HepG2 (cell line): ENCODE measurements around the gene HOXB5. TPM values are rescaled to one million over a fixed set of nuclear protein-coding genes. Genes with fewer than 3 reads are reported as not detected.
A peak's percentile ranks its signal among the peaks of the same experiment; 100 is the strongest.

Experiments
- AHR ChIP-seq: IDR thresholded peaks from 2 replicates; pipeline ENCODE4 v1.6.1; 2018; ENCODE audit warnings: missing genetic modification reagents, missing compliant biosample characterization
- AKAP8 ChIP-seq: sonication (generic); formaldehyde crosslinking; IDR thresholded peaks from 2 replicates; pipeline ENCODE4 v1.5.1; 2020; ENCODE audit warnings: mild to moderate bottlenecking, missing genetic modification reagents
- ATF1 ChIP-seq: IDR thresholded peaks from 2 replicates; pipeline ENCODE4 v1.6.1; 2016; ENCODE audit warnings: mild to moderate bottlenecking, control low read depth
- BRCA1 ChIP-seq: sonication (generic); formaldehyde crosslinking; IDR thresholded peaks from 2 replicates; pipeline ENCODE4 v1.4.0; 2020; ENCODE audit warnings: missing genetic modification reagents
- CBX2 ChIP-seq, 2 experiments: fragments of 200-600 bp in 1 of 2; sonication (generic); formaldehyde crosslinking in 1 of 2; IDR thresholded peaks; 2 replicates each; pipeline versions ENCODE4 v1.7.0 to v1.8.1; 2018 to 2022; ENCODE audit warnings: low read depth in 2 of 2, low read length in 1 of 2, mild to moderate bottlenecking in 1 of 2, missing genetic modification reagents in 1 of 2
- DMTF1 ChIP-seq: sonication (generic); formaldehyde crosslinking; IDR thresholded peaks from 2 replicates; pipeline ENCODE4 v1.4.0; 2020; ENCODE audit warnings: mild to moderate bottlenecking, missing genetic modification reagents
- KLF6 ChIP-seq: IDR thresholded peaks from 2 replicates; pipeline ENCODE4 v1.8.0; 2016; ENCODE audit warnings: missing biosample characterization, missing genetic modification reagents
- NCOA1 ChIP-seq: sonication (generic); formaldehyde crosslinking; IDR thresholded peaks from 2 replicates; pipeline ENCODE4 v1.9.0; 2021; ENCODE audit warnings: missing genetic modification reagents
- PAX8 ChIP-seq: sonication (generic); formaldehyde crosslinking; IDR thresholded peaks from 2 replicates; pipeline ENCODE4 v1.8.0; 2022; ENCODE audit warnings: mild to moderate bottlenecking, missing genetic modification reagents, borderline replicate concordance
- POLR2AphosphoS2 ChIP-seq: IDR thresholded peaks from 2 replicates; pipeline ENCODE4 v1.6.1; 2011; ENCODE audit warnings: low read depth, low read length, improper control_type of control experiment
- RBAK ChIP-seq: sonication (generic); formaldehyde crosslinking; IDR thresholded peaks from 2 replicates; pipeline ENCODE4 v1.5.1; 2020; ENCODE audit warnings: mild to moderate bottlenecking, missing genetic modification reagents
- RBM39 ChIP-seq: fragments of 200-400 bp; formaldehyde crosslinking; IDR thresholded peaks from one replicate; pipeline ENCODE4 v1.6.1; 2018; ENCODE audit warnings: antibody characterized with exemption, mild to moderate bottlenecking, low read depth, low read length; ENCODE audit not compliant: poor library complexity, severe bottlenecking
- SAP130 ChIP-seq: IDR thresholded peaks from 2 replicates; pipeline ENCODE4 v1.6.1; 2016; ENCODE audit warnings: low read depth
- SSRP1 ChIP-seq: IDR thresholded peaks from 2 replicates; pipeline ENCODE4 v1.6.1; 2016; ENCODE audit warnings: control low read depth
- TBX3 ChIP-seq: fragments of 450-650 bp; IDR thresholded peaks from 2 replicates; pipeline ENCODE4 v1.6.1; 2017; ENCODE audit warnings: antibody characterized with exemption, mild to moderate bottlenecking, inconsistent platforms, borderline replicate concordance
- ZBTB34 ChIP-seq: sonication (generic); formaldehyde crosslinking; IDR thresholded peaks from 2 replicates; pipeline ENCODE4 v1.8.0; 2022; ENCODE audit warnings: mild to moderate bottlenecking, missing genetic modification reagents
- ZBTB7B ChIP-seq: sonication (generic); formaldehyde crosslinking; IDR thresholded peaks from 2 replicates; pipeline ENCODE4 v1.4.0; 2020; ENCODE audit warnings: missing genetic modification reagents
- ZFP37 ChIP-seq: sonication (generic); formaldehyde crosslinking; IDR thresholded peaks from 2 replicates; pipeline ENCODE4 v1.4.0; 2020; ENCODE audit warnings: missing genetic modification reagents, borderline replicate concordance
- ZFP91 ChIP-seq: sonication (generic); formaldehyde crosslinking; IDR thresholded peaks from 2 replicates; pipeline ENCODE4 v1.9.0; 2022; ENCODE audit warnings: missing genetic modification reagents, mild to moderate bottlenecking, borderline replicate concordance
- ZNF570 ChIP-seq: sonication (generic); formaldehyde crosslinking; IDR thresholded peaks from 2 replicates; pipeline ENCODE4 v1.4.0; 2020; ENCODE audit warnings: mild to moderate bottlenecking, missing genetic modification reagents, borderline replicate concordance
- ZNF7 ChIP-seq: IDR thresholded peaks from 2 replicates; pipeline ENCODE4 v1.6.1; 2016; ENCODE audit warnings: missing biosample characterization, missing genetic modification reagents
- ZNF777 ChIP-seq: sonication (generic); formaldehyde crosslinking; IDR thresholded peaks from 2 replicates; pipeline ENCODE4 v1.4.0; 2020; ENCODE audit warnings: missing genetic modification reagents
- ZSCAN5A ChIP-seq: sonication (generic); formaldehyde crosslinking; IDR thresholded peaks from 2 replicates; pipeline ENCODE4 v1.8.0; 2022; ENCODE audit warnings: mild to moderate bottlenecking, missing genetic modification reagents, borderline replicate concordance
- polyA plus RNA-seq, 8 experiments: library from polyadenylated mRNA; depleted of rRNA in 3 of 8; stranded (reverse) in 7 of 8; unstranded in 1 of 8; fragments of >200 nt; fragmentation: Illumina TruSeq in 4 of 8; extraction: Trizol in 4 of 8; gene quantifications; 2 replicates each; pipeline versions ENCODE4 v1.2.1 to v1.2.3, GENCODE V29; 2011 to 2016; ENCODE audit warnings: low read depth in 4 of 8, missing spikeins in 1 of 8, mixed read lengths in 1 of 8; ENCODE audit not compliant: insufficient read depth in 1 of 8
- total RNA-seq, 5 experiments: library from RNA; depleted of rRNA; stranded (reverse); fragments of >200 nt; fragmentation: Illumina TruSeq; extraction: Trizol; gene quantifications; 2 replicates each; pipeline ENCODE4 v1.2.3, GENCODE V29; 2016; ENCODE audit warnings: low read depth in 1 of 5

Gene HOXB5
- total and polyA plus RNA-seq, 2 of the 13 experiments (the other 11 are each of a cell fraction or from before 2014, with no cell fraction given) = not detected

- no peak for TF ChIP-seq AKAP8 (CRISPR knock-in tag)
- no peak for TF ChIP-seq ZSCAN5A (CRISPR knock-in tag)
- 0 out of 2 replicates have a peak, but pooled peaks have one; percentile 42 for TF ChIP-seq ZNF777
- no peak for TF ChIP-seq ATF1 (CRISPR knock-in tag)
- 0 out of 2 replicates have a peak, but pooled peaks have one; percentile 27 for TF ChIP-seq SAP130 (CRISPR knock-in tag)
- TF ChIP-seq TBX3 = no peak
- TF ChIP-seq ZFP37 = peak; percentile 43; the same call in 1 of the 2 replicates
- no peak for TF ChIP-seq ZNF7
- no peak for TF ChIP-seq POLR2AphosphoS2
- peak; percentile 68 for TF ChIP-seq ZFP91 (CRISPR knock-in tag)
- no peak for TF ChIP-seq DMTF1
- TF ChIP-seq AHR (CRISPR knock-in tag) = peak; percentile 49; the same call in 1 of the 2 replicates
- TF ChIP-seq RBAK = 0 out of 2 replicates have a peak, but pooled peaks have one; percentile 28
- no peak for TF ChIP-seq ZNF570 (CRISPR knock-in tag)
- TF ChIP-seq KLF6 (CRISPR knock-in tag) = peak; percentile 55; the same call in 1 of the 2 replicates
- TF ChIP-seq SSRP1 (CRISPR knock-in tag) = no peak
- peak; percentile 83 for TF ChIP-seq RBM39
- TF ChIP-seq NCOA1 = no peak
- TF ChIP-seq PAX8 (CRISPR knock-in tag) = no peak
- peak; percentile 47; the same call in 1 of the 2 replicates for TF ChIP-seq BRCA1 (CRISPR knock-in tag)
- no peak for TF ChIP-seq ZBTB34 (CRISPR knock-in tag)
- peak; percentile 49; the same call in 1 of the 2 replicates for TF ChIP-seq ZBTB7B (CRISPR knock-in tag)
- no peak for TF ChIP-seq CBX2 (IDR thresholded peaks at IDR 0.05; ENCODE audit: low read depth, low read length)
- peak; percentile 90; the same call in 1 of the 2 replicates for TF ChIP-seq CBX2 (CRISPR knock-in tag; IDR thresholded peaks at IDR 0.05; ENCODE audit: low read depth)
These were observed 42.8 kb upstream of the HOXB5 start (continued) for GRCh38 chr17:48636177-48637018.
